Retinal pigment epithelial cell (primary cell): Measurements from ENCODE around the gene SAA2.

ENCODE experiments used
- DNase-seq: peaks from one replicate; pipeline ENCODE4 v3.0.0-alpha.2; 2010; ENCODE audit warnings: low read depth
- H3K4me3 ChIP-seq: 2 replicates; pipeline ENCODE4 v1.5.1; 2011; ENCODE audit warnings: mild to moderate bottlenecking, low read length, control low read depth, moderate library complexity
- CTCF ChIP-seq: conservative IDR thresholded peaks from 2 replicates; pipeline ENCODE4 v1.5.1; 2011; ENCODE audit warnings: low read depth, low read length, control low read depth, inconsistent platforms

The SAA2 gene

GRCh38 chr11:18230859-18231258, 17.6 kb downstream of the SAA2 start:
- no peak for TF ChIP-seq CTCF
- no peak for DNase-seq
- H3K4me3 ChIP-seq: no peak overlapping the region

GRCh38 chr11:18229501-18229900, 19.0 kb downstream of the SAA2 start:
- no peak overlapping the region for H3K4me3 ChIP-seq
- no peak for DNase-seq
- no peak for TF ChIP-seq CTCF

DNA sequence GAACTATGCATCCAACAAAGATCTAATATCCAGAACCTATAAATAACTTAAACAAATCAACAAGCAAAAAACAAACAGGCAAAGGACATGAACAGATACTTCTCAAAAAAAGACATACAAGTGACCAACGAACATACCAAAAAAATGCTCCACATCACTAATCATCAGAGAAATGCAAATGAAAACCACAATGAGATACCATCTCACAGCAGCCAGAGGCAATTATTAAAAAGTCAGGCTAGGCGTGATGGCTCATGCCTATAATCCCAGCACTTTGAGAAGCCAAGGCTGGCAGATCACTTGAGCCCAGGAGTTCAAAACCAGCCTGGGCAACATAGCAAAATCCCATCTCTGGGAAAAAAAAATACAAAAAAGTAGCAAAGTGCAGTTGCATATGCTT, 22.6 kb downstream of the SAA2 start:
- no peak overlapping the region for H3K4me3 ChIP-seq
- TF ChIP-seq CTCF: no peak
- DNase-seq: no peak

DNA sequence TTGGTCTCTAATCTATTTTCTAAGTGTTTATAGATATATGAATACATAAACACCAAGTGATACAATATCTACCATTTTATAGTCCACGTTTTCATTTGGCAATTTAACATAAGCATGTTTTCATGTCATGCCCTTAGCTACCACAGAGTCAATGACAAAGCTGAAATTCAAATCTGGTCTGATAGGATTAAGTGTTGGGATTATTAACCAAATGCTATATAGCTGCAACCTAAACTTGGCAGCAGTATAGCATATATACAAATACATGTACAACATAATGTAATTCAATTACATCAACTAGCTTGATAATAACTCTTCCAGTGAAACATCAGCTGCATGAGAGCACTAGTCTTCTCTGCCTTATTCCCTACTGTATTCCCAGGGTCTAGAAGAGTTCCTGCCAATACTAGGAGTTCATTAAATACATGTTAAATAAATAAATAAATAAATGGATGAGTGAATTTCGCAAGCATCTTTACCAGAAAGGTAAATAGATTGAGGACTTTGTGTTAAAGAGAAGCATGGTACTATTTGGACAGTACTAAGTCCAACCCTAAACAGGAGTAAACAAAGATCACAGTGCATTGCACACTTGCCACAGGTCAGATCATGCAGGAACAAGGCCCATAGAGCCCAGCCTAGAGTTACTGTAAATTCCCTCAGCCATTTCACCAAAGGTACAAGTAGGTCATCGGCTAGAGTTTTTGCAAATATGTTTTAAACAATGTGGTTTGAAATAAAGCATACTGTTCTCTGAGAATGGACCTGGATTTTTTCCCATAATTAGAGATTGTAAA, 24.7 kb downstream of the SAA2 start:
- no peak overlapping the region for H3K4me3 ChIP-seq
- no peak for DNase-seq
- no peak for TF ChIP-seq CTCF

GRCh38 chr11:18222814-18223421, 25.6 kb downstream of the SAA2 start:
- no peak for DNase-seq

DNA sequence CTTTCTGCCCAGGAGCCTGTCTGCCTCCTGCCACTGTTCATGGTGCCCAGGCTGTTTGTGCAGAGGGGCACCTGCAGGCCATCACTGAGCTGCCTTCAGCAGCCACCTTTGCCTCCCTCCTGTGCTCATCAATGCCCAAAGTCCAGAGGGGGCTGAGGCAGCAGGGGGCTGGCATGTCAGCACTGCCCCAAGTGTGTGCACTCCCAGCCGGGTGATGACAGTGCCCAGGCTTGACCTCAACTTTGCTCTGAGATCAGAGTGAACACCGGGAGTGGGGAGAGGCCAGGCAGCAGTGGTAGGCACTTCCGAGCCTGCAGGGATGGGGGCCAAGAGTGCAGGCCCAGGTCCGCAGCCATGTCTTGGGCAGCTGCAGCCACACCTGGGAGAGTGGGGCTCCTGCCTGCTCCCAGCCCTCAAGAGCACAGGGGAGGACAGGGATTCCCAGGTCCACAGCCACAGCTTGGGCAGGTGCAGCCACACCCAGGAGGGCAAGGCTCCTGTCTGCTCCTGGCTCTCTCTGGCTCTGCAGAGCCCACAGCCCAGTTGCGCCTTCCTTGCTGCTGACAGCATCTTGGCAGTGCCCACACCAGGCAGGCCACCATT, 27.1 kb downstream of the SAA2 start:
- H3K4me3 ChIP-seq: no peak overlapping the region
- no peak for DNase-seq
- TF ChIP-seq CTCF: no peak

More at GRCh38 chr11:18222814-18223421, 25.6 kb downstream of the SAA2 start:
- no peak overlapping the region for H3K4me3 ChIP-seq
- no peak for TF ChIP-seq CTCF
